Stimulated activated naive CD8-positive, alpha-beta T cell treated with anti-CD3 and anti-CD28 coated beads, Interleukin-15, Interleukin-2, amounts not matched to agents 100 U/mL and 50 U/mL, for 24 hours (primary cell): Measurements from ENCODE around the gene TMED10.
"Not testable (repeated sequence)": the region's sequence is repeated elsewhere in the genome, so short reads cannot be mapped to it uniquely, and the experiment has no call there.

ENCODE experiments used
- ATAC-seq: fragments of 150-1000 bp; cut with Tn5 transposase; one replicate; pipeline ENCODE4 v1.10.0; 2021
- DNase-seq: peaks from one replicate; pipeline ENCODE4 v3.0.0; 2021

The TMED10 gene

GRCh38 chr14:75190023-75190422 is 13.6 kb upstream of the TMED10 start:
- ATAC-seq (no peak), DNase-seq (no peak)

DNA sequence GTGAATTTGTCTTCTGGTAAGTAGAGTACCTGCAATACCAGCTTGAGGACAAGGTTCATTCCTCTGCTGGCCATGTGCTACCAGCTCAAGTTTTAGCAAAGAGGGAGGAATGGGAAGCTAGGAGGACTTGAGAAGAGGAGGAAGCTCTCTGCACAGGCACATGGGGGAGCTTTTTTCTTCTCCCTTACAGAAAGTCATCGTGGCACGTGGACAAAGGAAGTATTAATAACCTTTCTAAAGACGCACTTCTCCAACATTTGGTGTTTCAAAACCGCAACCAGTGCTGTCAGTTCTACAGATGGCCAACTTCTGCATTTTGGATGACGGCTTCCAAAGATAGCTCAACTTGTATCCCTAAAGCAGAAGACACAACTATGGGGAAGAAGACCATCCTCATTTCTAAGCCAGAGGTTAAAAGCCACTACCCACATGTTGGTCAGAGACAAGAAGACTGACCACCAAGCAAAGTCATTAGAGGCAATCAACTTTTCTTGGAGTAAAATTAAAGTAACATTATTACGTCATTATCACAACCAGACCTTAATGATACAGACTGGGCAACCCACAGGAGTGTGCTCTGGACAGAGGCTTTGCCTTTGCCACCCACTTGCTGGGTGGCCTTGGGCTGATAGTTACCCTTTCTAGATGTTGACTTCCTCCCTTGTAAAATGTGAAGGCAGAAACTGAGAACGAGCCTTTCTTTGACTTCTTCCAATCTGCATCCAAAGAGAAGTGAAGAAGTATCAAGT is 12.3 kb upstream of the TMED10 start:
- DNase-seq (no peak), ATAC-seq (no peak)

DNA sequence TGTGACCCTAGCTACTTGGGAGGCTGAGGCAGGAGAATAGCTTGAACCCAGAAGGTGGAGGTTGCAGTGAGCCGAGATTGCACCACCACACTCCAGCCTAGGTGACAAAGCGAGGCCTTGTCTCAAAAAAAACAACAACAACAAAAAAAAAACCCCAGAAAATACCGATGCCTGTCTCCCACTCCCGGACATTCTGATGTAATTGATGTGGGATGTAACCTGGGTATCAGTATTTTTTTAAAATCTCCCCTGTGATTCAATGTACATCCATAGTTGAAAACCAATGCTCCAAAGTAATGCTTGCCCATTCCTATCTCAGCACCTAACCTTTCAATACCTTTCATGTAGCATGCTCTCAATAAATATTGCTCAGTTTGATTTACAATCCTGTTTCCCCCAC is 11.7 kb upstream of the TMED10 start:
- DNase-seq (no peak), ATAC-seq (no peak)

DNA sequence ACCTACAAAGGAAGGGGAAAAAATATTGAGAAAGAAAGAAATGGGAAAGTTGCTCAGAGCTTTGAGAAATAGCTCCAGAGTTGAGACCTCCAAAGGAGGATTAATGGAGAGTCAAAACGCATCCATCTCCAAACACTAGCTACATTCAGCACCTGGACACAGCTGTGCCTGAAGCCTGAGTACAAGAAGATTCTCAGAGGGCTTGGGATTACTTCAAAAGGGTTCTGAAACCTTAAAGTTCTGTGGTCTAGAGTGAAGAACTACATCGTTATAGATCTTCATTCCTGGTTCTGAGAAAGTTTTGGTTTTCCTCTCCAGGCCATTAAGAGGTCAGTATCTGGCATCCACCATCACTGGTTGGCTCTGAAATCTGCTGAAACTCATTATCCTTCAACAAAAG is 10.5 kb upstream of the TMED10 start:
- no peak for ATAC-seq
- no peak for DNase-seq

DNA sequence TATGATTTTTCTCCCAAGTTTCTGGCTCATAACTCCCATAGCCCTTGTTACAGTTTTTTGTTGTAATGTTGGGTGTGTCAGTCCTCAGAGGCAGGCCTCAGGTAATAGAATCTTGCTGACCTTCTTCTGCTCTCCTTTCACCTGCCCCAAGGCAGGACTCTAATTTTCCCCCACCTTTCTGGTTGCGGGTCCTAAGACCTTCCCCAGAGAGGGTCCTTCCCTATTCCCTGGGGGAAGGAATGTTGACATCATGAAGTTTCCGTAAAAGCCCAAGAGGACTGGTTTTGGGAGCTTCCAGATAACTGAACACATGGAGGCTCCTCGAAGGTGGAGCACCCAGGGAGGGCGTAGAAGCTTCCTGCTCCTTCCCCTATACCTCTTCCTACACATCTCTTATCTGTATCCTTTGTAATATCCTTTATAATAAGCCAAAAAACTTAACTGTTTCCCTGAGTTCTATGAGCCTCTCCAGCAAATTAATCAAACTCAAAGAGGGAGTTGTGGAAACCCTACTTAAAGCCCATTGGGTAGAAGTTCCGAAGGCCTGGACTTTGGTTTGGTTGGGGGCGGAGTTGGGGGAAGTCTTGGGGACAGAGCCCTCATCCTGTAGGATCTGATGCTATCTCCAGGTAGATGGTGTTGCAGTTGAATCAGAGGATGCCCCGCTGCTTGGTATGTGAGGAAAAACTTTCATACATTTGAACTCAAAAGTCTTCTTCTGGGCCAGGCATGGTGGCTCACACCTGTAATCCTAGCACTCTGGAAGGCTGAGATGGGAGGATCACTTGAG is 9.0 kb upstream of the TMED10 start:
- DNase-seq (no peak), ATAC-seq (no peak)

GRCh38 chr14:75184492-75184891 is 8.1 kb upstream of the TMED10 start:
- DNase-seq (no peak), ATAC-seq (peak; percentile 40)

DNA sequence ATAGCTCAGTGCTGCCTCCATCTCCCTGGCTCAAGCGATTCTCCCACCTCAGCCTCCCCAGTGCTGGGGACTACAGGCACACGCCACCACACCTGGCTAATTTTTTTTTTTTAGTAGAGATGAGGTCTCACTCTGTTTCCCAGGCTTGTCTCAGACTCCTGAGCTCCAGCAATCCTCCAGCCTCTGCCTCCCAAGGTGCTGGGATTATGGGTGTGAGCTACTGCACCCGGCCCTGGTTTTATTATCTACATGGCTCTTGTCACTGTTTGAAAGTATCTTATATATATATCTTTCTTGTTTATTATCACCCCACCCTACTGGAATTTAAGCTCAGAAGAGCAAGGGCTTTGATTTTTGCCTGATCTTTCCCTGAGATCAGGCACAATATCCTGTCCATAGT is 7.6 kb upstream of the TMED10 start:
- ATAC-seq (no peak), DNase-seq (no peak)

GRCh38 chr14:75183225-75183624 is 6.8 kb upstream of the TMED10 start:
- ATAC-seq (no peak), DNase-seq (no peak)

GRCh38 chr14:75182821-75183220 is 6.4 kb upstream of the TMED10 start:
- no peak for ATAC-seq

DNA sequence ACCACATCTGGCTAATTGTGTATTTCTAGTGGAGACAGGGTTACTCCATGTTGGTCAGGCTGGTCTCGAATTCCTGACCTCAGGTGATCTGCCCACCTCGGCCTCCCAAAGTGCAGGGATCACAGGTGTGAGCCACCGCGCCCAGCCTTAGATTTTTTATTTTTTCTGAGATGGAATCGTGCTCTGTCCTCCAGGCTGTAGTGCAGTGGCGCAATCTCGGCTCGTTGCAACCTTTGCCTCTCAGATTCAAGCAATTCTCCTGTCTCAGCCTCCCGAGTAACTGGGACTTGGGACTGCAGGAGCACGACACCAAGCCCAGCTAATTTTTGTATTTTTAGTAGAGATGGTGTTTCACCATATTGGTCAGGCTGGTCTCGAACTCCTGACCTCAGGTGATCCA is 5.8 kb upstream of the TMED10 start:
- ATAC-seq, DNase-seq: not testable (repeated sequence)

More at GRCh38 chr14:75182821-75183220, 6.4 kb upstream of the TMED10 start:
- DNase-seq: no peak

GRCh38 chr14:75181293-75182062 is 5.1 kb upstream of the TMED10 start:
- DNase-seq: no peak
- no peak for ATAC-seq

GRCh38 chr14:75175677-75176141 is 703 bp downstream of the TMED10 start:
- DNase-seq: no peak
- ATAC-seq: no peak

DNA sequence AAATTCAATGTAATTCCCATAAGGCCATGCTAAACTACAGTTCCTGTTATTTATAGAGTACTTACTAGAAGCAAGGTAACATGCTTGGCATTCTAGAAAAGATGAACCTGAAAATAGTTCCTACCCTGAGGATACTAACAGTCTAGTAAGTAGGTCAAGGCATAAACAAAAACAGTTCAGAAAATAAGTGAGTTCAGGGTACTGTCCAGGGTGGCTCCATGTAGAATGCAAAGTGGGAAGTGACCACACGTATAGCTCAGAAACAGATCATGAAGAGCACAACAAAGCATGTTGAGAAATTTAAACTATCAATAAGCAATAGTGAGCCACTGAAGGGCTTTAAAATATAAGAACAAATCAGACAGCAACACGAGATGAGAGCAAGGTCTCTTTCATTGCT is 2.3 kb downstream of the TMED10 start:
- DNase-seq: no peak

DNA sequence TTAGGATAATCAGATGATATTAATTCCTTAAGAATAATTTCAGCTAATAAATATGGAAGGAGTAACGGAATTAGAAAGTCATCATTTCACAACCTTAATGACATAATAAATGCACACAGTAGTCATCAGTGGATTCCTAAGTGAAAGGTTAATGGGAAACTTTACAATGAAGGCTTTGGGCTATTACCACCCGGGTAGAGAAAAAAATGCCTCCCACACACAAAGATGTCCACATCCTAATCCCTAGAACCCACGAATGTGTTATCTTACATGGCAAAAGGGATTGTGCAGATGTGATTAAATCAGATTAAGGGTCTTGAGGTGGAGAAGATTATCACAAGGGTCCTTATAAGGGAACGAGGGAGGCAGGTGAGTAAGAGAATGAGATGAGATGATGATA is 5.6 kb downstream of the TMED10 start:
- ATAC-seq (no peak), DNase-seq (no peak)

More for the DNA sequence above, 2.3 kb downstream of the TMED10 start:
- no peak for ATAC-seq

GRCh38 chr14:75168586-75169335 is 7.7 kb downstream of the TMED10 start:
- DNase-seq (no peak), ATAC-seq (no peak)

- ATAC-seq: no peak
- DNase-seq: no peak
These were observed 9.1 kb downstream of the TMED10 start for GRCh38 chr14:75167325-75167724.

DNA sequence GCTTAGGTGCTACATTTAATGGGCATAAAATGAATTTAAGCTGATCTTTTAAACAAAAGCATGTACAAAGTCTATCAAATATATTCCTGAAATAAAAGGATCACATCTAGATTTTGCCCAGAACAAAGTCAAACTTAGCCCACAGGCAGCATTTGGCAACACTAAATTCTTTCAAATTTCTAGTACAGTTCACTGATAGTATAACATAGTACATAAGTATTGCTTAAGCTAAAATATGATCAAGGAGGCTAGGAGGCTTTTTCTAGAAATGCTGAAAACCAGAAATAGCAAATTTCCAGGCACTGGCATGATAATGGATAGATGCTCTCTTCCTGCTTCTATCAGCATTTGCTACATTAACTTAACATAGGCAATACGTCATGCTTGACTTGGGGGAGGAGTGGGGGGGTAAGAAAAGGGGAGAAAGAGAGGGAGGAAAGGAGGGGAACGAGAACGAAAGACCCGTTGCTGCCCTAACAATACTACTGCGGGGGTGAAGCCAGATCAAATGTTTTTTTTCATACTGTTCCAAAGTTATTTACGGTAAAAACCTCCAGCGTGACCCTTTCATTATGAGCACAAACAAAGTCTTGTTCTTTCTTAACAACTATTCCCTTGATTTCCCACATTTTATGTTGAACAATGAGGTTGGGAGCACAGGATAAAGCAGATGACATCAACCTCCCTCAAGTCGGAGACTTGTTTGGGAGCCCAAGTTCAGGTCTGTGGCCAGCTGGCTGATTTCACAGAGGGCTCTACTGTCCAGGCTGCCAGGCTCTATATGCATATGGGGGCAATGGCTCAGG is 10.6 kb downstream of the TMED10 start:
- no peak for DNase-seq

DNA sequence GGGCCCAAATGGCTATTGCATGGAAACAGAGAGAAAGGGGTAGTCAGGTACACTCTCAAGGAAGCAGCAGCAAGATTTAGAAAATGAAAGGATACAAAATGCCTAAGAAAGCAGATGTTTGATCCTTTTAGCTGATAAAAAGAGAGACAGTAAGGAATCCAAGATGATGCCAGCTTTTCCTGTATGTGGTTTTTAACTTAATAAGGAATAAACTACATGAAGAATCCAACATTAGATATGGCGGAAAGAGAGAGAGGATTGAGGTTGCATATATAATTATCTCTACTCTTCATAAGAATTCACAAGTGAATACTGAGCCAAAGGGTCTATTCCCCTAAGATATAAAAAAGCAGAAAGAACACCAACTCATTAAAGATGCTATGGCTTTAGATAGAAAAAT is 11.6 kb downstream of the TMED10 start:
- DNase-seq (no peak), ATAC-seq (no peak)

More for the DNA sequence above, 10.6 kb downstream of the TMED10 start:
- ATAC-seq: no peak

- no peak for ATAC-seq
- DNase-seq: no peak
These were observed 12.7 kb downstream of the TMED10 start for GRCh38 chr14:75163677-75164076.

DNA sequence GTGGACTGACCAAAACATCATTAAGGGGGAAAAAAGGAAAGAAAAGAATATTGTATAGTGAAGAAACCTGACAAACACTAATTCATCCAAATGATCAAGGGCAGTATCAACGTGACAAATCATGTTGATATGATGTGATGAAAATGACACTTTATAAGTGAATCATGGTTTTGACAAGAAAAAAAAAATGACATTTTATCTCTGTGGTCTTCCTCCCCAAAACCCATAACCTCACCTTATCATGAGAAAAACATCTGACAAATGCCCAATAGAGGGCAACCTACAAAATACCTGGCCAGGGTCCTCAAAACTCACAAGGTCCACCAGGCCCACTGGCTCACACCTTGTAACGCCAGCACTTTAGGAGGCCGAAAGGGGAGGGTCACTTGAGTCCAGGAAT is 13.8 kb downstream of the TMED10 start:
- DNase-seq (no peak), ATAC-seq (peak; percentile 43)
